SK-MEL-5 (cell line): Measurements from ENCODE around the gene CHST11. TPM values are rescaled to one million over a fixed set of nuclear protein-coding genes. Genes with fewer than 3 reads are reported as not detected.
A peak's percentile ranks its signal among the peaks of the same experiment; 100 is the strongest.

ENCODE experiments used
- DNase-seq: peaks from one replicate; pipeline ENCODE4 v3.0.0-alpha.2; 2016; ENCODE audit warnings: low read depth, low spot score
- in situ Hi-C: cut with HindIII; loops from 2 replicates; pipeline ENCODE4 v1.10.0; 2016; ENCODE audit warnings: low sequenced_read_pairs, high pct_unique_total_duplicates, low pct_unique_long_range_greater_than_20kb
- total RNA-seq: library from RNA; depleted of rRNA; stranded (reverse); fragments of >200 nt; shearing (Covaris generic); gene quantifications from 2 replicates; pipeline ENCODE4 v1.2.3, GENCODE V29; 2014

The CHST11 gene
- total RNA-seq, 1 experiment from 2014 or later = 27.4 TPM

- in situ Hi-C loops = no loop called here
- no peak for DNase-seq
Measured at GRCh38 chr12:104596898-104597843, 140.4 kb downstream of the CHST11 start.

- in situ Hi-C loops = no loop called here
- DNase-seq = no peak
Measured at GRCh38 chr12:104598342-104599271, 141.9 kb downstream of the CHST11 start.

DNA sequence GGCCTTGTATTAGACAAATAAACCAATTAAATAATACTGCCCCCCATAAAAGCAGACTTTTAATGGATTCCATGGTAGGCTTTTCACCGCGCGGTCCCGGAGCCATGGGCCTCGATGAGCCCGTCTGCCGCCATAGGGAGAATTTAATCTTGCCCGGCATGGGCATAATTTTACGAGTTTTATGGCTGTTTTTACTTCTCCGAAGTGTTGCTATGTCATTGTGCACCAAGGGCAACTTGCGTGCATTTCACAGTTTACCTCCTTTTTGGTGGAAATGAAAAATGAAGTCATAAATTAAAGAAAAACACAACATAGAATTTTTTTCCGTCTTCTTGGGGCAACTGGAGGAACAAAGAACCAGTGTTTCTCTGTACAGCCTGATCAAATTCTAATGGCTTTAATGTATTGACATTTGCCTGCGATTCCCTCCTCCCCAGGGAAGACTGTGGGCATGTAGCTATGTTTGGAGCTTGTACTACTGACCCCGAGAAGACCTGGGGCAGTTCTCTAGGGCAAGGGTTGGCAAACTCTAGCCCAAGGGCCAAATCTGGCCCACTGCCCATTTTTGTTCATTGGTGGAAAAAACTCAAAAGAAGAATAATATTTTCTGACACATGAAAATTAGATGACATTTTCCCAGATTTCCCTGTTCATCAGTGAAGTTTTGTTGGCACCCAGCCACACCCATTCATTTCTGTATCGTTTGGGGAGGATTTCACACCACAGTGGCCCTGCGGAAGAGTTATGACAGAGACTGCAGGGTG is 142.7 kb downstream of the CHST11 start:
- peak; percentile 55 for DNase-seq
- in situ Hi-C loops = no loop called here

DNA sequence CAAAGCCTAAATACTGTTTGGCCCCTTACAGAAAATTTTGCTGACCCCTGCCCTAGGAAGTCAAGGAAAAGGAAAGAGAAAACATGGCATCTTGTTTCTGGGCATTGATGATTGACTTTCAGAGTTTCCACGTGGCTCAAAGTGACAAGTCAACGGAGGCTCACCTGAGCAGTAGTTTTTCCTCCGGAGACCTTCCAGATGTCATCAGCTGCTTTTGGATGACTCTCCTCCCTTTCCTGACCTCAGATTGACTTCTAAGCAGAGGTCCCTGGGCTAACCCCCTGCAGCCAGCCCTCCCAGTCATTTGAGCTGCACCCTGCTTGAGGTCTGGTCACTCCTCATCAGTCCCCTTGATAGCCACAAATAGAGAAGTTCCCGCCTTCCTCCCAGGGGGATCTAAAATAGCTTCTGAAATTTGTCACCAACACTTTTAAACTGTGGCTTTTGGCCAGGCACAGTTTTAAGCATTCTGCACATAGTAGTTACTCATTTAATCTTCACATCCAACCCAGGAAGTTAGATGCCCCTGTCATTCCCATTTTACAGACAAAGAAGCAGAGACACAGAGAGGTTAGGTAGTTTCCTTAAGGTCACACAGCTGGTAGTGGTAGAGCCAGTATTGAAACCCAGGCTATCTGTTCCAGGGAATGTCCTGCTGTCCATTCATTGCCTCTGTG is 143.4 kb downstream of the CHST11 start:
- DNase-seq = no peak
- in situ Hi-C loops = no loop called here

- in situ Hi-C loops = no loop called here
Measured at GRCh38 chr12:104600790-104601739, 144.3 kb downstream of the CHST11 start.

GRCh38 chr12:104602406-104602805 is 145.7 kb downstream of the CHST11 start:
- in situ Hi-C loops = no loop called here

More at GRCh38 chr12:104600790-104601739, 144.3 kb downstream of the CHST11 start:
- DNase-seq = no peak

DNA sequence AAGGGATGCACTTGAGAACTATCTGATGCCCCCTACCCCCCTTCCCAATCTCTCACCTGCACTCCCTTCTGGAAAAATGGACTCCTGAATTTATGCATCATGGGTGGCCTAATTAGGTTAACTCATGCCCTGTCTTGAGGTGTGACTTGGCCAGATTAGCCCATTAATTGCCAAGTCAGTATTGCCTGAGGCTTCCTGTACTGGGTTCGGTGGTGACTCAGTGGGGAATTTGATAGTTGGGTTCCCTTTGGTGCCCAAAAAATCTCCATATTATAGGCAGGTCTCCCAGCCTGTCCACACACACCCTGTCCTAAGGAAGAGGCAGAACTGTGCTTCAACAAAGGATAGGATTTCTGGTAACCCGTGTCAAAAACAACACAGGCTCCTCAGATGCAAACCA is 146.1 kb downstream of the CHST11 start:
- in situ Hi-C loops = no loop called here
- DNase-seq = no peak

More at GRCh38 chr12:104602406-104602805, 145.7 kb downstream of the CHST11 start:
- no peak for DNase-seq

- no peak for DNase-seq
- in situ Hi-C loops = no loop called here
Measured at GRCh38 chr12:104603545-104603973, 146.8 kb downstream of the CHST11 start.

DNA sequence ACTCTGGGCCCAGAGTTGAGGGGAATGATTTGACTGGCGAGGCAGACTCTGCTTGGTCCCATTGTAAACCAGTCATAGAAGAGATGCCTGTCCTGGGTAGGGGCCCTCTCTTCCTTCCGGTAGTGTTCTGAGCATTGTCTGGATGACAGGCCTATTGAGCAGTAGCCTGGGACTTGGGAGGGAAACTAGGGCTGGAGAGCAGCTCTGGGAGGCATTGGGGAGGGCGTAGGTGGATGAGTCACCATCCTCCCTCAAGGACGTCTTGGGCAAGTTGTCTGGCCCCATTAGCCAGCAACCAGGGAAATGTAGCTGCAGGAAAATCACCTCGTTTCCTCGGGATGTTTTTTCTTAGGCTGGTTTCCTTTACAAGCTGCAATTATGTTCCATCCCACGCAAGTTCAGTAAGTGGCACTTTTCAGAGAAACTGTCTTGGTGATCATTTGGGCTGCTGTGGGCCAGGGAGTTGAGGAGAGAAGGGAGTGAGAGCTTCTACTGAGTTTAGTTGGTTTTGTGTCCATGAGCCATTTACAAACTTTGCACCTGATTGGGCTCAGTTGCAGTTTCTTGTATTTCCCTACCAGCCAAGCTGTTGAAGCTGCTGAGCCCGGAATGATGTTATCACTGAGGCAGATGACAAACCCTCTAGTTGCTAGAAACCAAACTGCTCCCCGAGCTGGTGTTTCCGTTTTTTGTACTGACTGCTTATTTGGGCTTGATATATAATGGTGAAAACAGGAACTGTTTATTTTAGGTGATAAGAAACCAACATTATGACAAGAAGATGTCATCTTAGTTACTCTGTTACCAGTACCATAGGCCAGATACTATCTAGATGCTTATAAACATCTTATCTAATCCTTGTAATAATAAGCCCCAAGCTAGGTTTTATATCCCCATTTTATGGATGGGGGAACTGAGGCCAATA is 147.6 kb downstream of the CHST11 start:
- in situ Hi-C loops = no loop called here
- peak; percentile 92 for DNase-seq

DNA sequence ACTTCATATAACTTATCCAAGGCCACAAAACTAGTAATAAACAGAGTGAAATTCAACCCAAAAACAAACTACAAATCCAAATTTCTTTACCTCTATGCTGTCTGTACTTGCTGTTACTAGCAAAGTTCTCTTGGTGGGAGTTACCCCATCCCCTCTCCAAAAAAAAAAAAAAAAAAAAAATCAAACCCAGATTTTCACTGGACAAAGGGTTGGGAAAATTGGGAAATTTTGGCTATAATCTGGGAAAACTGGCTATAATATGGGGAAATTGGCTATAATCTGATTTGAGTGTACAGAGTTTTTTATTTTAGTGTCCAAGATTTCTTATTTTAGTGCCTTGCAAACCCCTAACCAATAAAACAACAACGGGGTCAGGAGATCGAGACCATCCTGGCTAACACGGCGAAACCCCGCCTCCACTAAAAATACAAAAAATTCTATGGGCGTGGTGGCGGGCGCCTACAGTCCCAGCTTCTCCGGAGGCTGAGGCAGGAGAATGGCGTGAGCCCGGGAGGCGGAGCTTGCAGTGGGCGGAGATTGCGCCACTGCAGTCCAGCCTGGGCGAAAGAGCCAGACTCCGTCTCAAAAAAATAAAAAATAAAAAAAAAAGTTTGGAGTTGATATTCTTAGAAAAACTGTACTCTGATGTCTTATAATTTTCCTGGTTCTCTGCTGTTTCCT is 148.4 kb downstream of the CHST11 start:
- DNase-seq = peak; percentile 80
- in situ Hi-C loops = no loop called here

DNA sequence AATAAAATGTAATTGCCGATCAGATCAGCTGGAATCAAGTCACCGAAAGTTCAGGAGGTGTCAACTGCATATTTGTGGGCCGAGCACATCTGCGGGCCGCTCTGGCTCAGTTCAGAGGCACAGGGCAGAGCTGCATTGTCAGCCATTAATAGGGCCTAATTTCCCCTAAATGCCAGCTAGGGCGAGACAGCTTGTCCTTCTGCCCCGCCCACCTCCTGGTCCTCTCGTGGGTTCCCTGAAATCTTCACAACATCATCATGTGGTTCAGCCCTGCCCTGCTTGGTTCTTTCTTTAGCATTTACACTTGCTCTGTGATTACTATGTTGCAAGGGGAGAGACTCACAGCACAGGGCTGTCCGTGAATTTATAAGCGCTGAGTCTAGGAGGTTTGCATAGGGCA is 148.9 kb downstream of the CHST11 start:
- peak; percentile 69 for DNase-seq
- in situ Hi-C loops = no loop called here

DNA sequence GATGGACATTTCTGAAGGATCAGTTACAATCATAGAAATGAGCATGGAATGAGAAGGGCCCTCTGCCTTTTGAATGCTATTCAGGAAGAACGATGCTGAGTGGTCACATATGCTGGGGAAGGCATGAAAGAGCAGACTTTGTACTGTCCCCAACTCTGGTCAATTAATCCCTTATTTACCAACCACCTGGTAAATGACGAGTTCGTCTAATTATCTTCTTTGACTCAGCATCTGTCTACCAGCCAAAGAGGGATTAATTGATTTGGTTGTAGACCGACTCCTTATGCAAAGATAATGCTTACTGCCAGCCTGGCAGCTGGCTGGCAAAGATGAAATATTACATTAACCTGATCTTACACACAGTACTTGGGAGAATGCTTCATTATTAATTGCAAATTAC is 152.2 kb downstream of the CHST11 start:
- in situ Hi-C loops = no loop called here
- no peak for DNase-seq

- in situ Hi-C loops = no loop called here
- no peak for DNase-seq
Measured at GRCh38 chr12:104609445-104609844, 152.7 kb downstream of the CHST11 start.

DNA sequence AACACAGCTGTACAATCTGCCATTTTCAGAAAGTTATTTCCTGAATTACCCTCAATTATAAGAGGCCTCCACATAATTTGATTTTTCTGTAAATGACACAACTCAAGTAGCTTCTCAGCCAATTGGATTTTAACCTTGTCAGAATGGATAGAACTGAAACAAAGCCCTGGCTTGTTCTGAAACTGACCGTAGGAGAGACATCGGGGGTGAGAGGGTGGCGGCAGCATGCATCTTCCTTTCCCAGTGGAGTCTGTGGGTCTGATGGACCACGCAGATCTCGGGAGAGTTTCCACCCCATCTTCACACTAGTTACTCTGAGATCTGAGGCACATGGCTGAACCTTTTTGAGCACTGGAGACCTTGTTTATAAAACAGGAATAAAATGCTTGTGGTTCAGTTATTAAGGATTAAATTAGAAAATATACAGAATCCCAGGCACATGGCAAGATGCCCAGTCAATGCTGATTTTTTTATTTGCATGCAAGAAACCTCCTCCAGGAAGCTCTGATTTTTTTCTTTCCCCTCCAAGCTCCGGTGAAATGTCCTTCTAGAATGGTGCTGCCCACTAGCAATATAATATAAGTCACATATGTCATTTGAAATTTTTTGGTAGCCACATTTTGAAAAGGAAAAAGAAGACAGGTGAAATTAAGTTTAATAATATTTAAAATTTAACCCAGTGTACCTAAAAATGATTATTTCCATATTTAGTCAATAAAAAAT is 153.9 kb downstream of the CHST11 start:
- no peak for DNase-seq
- in situ Hi-C loops = no loop called here
